B cell (primary cell): ENCODE measurements around the gene ANKRD34A.

ENCODE experiments used
- CTCF ChIP-seq: fragments of 200-600 bp; IDR thresholded peaks from one replicate; pipeline ENCODE4 v1.8.0; 2022; ENCODE audit warnings: antibody characterized with exemption, mild to moderate bottlenecking
- EZH2 ChIP-seq: IDR thresholded peaks from 2 replicates; pipeline ENCODE4 v1.6.1; 2012; ENCODE audit warnings: borderline replicate concordance, low read depth, mild to moderate bottlenecking, moderate library complexity, low read length; ENCODE audit not compliant: insufficient read depth, poor library complexity, severe bottlenecking

DNA sequence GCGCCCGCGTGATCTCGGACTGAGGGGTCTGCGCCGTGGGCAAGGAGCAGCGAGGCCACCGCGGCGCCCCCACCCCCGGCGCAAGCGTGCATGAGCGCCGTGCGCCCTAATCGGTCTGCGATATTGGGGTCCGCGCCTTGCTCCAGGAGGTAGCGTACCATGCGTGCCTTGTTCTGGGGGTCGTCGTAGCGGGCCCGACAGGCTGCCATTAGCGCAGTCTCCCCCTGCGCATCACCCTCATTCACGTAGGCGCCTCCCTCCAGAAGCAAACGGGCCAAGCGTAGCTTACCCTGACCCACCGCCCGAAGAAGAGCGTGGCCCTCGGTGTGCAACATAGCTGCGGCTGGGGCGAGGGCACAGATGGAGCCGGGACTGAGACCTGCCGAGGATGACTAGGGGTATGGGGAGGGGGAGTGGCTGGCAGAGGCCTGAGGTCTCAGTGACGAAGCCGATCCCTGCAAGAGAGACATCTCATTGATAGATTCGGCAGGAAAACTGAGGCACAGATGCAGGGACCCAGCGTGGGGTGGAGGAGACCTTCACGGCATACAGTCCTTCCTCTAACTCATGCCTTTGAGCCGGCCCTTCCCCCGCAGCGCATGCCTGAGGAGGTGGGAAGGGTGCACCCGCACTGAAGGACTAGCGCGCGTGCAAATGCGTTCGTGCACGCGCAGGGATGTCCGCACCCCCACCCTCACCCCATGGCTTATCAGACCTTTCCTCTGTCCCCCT is 2.8 kb downstream of the ANKRD34A start:
- no peak for TF ChIP-seq CTCF
- no peak for TF ChIP-seq EZH2
